ENCODE results near the gene UBE3A.

The UBE3A gene

DNA sequence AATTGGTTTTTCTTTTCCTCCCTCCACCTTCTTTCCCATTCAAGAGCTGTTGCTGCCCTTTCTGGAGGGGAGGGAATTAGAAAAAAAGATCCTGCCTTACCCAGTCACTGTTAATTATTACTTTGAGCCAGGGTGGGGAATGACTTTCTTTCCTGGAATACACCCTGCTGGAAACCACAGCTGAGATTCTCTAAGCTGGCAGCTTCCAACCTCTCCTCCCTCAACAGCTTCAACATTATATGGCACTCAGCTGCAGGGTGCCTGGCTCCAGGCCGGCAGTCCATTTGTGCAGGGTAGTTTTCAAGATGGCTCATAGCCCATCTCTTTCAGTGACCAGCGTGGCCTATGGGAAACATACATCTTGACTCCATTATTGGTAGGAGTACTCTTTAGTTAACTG lies 105.8 kb downstream of the UBE3A start:
- DNase-seq (ENCODE audit: low read depth, low spot score): peak; percentile 54
- in situ Hi-C loops (cut with HindIII; ENCODE audit: low sequenced_read_pairs): no loop called here

DNA sequence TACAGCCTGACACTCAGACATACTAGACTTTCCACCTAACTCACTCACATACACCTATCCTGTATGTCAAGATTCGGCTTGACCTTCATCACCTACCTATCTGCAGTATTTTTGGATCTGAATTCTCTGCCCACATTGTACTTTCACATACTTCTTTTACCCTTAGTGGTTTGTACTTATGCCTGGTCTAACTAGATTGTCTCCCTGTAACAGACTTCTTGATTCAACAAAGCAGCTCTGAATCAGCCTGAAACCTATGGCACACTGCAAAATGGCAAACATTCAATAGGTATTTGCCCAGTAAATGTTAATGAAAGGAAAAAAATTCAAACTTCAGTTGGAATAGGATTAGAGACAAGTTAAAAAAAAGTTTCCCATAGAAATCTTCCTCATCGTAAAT lies 106.5 kb downstream of the UBE3A start:
- TF ChIP-seq, protein P1, sequence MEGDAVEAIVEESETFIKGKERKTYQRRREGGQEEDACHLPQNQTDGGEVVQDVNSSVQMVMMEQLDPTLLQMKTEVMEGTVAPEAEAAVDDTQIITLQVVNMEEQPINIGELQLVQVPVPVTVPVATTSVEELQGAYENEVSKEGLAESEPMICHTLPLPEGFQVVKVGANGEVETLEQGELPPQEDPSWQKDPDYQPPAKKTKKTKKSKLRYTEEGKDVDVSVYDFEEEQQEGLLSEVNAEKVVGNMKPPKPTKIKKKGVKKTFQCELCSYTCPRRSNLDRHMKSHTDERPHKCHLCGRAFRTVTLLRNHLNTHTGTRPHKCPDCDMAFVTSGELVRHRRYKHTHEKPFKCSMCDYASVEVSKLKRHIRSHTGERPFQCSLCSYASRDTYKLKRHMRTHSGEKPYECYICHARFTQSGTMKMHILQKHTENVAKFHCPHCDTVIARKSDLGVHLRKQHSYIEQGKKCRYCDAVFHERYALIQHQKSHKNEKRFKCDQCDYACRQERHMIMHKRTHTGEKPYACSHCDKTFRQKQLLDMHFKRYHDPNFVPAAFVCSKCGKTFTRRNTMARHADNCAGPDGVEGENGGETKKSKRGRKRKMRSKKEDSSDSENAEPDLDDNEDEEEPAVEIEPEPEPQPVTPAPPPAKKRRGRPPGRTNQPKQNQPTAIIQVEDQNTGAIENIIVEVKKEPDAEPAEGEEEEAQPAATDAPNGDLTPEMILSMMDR (IDR thresholded peaks at IDR 0.05; ENCODE audit: low read depth, low read length): no peak
- in situ Hi-C loops (cut with HindIII; ENCODE audit: low sequenced_read_pairs): no loop called here

More for the DNA sequence above, 105.8 kb downstream of the UBE3A start:
- no peak overlapping the region for H3K4me3 ChIP-seq (ENCODE audit: low read depth, low read length)
- TF ChIP-seq, protein P1 (IDR thresholded peaks at IDR 0.05; ENCODE audit: low read depth, low read length): no peak

DNA sequence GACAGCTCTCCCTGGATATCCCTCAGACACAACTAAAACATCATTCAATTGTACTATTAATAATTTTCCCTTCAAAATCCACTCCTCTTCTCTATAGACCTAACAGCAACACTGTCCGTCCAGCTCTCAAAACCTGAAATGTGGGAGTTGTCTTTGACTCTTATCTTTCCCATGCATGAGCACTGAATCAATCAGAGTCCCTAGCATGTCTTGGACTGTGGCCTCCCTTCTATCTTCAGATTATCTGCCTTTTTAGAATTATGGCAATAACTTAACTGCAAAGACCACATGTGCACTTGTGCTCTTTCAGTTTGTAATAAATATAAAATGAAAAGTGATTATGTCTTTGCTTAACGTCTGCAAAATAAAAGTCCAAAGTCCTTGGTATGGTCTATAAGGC lies 107.0 kb downstream of the UBE3A start:
- in situ Hi-C loops (cut with HindIII; ENCODE audit: low sequenced_read_pairs): no loop called here
- no peak overlapping the region for H3K4me3 ChIP-seq (ENCODE audit: low read depth, low read length)
- no peak for DNase-seq (ENCODE audit: low read depth, low spot score)
- TF ChIP-seq, protein P1 (IDR thresholded peaks at IDR 0.05; ENCODE audit: low read depth, low read length): no peak

More for the DNA sequence above, 106.5 kb downstream of the UBE3A start:
- DNase-seq (ENCODE audit: low read depth, low spot score): no peak
- no peak overlapping the region for H3K4me3 ChIP-seq (ENCODE audit: low read depth, low read length)

DNA sequence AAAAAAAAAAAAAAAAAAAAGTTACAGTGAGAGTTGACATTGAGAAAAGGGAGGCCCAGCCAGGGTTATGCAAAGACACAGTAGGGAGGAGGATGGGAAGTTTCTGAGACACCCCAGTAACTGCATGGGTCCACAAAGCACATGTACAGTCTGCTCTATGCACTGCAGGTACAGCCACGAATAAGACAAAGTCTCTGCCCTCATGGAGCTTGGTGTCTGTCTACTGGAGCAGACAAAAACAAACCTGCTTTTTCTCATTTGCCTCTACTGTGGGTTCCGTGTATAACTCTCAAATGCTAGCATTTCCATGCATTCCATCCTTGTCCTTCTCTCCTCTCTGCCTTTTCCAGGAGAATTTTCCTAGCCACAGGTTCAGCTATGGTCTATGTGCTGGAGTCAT lies 107.4 kb downstream of the UBE3A start:
- TF ChIP-seq, protein P1 (IDR thresholded peaks at IDR 0.05; ENCODE audit: low read depth, low read length): no peak
- in situ Hi-C loops (cut with HindIII; ENCODE audit: low sequenced_read_pairs): no loop called here
- H3K4me3 ChIP-seq (ENCODE audit: low read depth, low read length): no peak overlapping the region
- no peak for DNase-seq (ENCODE audit: low read depth, low spot score)

DNA sequence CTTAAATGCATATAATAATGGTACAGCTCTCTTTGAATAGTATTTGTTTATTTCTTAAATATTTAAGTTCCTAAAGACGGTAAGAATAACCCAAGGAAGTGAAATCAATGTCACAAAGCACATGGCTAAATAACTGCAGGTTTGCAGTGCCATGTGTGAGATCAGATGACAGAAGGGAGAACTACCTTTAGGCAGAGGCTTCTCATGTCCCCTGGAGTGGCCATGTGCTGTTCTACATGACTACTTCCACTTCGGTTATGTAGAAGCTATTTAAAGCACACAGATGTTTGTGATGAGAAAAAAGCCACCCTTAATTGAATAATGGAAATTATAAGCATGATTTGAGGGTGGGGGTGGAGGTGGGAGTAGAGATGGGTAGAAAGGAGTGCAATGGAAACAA lies 109.1 kb downstream of the UBE3A start:
- in situ Hi-C loops (cut with HindIII; ENCODE audit: low sequenced_read_pairs): no loop called here
- TF ChIP-seq, protein P1 (IDR thresholded peaks at IDR 0.05; ENCODE audit: low read depth, low read length): no peak
- DNase-seq (ENCODE audit: low read depth, low spot score): no peak
- H3K4me3 ChIP-seq (ENCODE audit: low read depth, low read length): no peak overlapping the region

DNA sequence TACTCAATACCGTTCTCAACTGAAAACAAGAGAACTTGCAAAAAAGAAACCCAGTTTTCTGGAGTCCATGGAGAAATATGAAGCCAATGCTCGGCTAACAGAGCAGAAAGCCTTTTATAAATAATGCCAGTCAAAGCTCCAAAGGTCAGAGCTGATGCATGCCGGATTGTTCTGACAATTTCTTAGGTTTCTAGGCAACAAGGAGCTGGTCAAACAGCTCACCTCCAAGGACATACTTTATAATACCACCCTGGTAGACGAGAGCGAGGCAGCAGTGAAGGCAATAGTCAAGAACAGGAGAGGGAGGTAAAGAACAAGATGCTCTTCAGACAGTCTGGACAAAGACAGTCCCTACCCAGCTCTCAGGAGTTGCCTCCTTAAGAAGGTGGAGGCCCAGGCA lies 111.1 kb downstream of the UBE3A start:
- no peak overlapping the region for H3K4me3 ChIP-seq (ENCODE audit: low read depth, low read length)
- in situ Hi-C loops (cut with HindIII; ENCODE audit: low sequenced_read_pairs): no loop called here
- TF ChIP-seq, protein P1 (IDR thresholded peaks at IDR 0.05; ENCODE audit: low read depth, low read length): no peak
- no peak for DNase-seq (ENCODE audit: low read depth, low spot score)

DNA sequence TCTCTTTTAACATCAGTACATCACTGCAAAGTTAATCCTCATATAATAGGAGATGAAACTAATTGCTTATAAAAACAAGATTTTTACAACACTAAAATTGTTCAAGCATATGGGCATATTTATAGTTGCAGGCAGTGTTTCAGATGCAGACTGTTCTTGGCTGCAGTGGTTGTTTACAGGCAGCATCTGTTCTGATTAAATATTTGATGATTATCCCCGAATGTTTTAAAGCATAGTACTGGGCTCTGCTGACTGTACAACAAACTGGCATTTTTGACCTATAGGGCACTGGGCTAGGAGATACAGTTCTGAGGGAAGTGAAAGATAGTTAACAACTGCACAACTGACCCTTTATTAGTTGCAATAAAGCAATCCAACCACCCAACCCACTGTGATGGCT lies 113.6 kb downstream of the UBE3A start:
- no peak for DNase-seq (ENCODE audit: low read depth, low spot score)
- H3K4me3 ChIP-seq (ENCODE audit: low read depth, low read length): no peak overlapping the region
- TF ChIP-seq, protein P1 (IDR thresholded peaks at IDR 0.05; ENCODE audit: low read depth, low read length): no peak
- in situ Hi-C loops (cut with HindIII; ENCODE audit: low sequenced_read_pairs): no loop called here

All from astrocyte of the spinal cord (primary cell).